Pancreas (tissue), 10 donors: ENCODE results near the gene NR2F6. TPM values are rescaled to one million over a fixed set of nuclear protein-coding genes. Genes with fewer than 3 reads are reported as not detected.

Experiments
- ATAC-seq, 4 donors: fragments of 200-7000 bp; cut with Tn5 transposase; one replicate each; pipeline versions ENCODE4 v1.8.0 to v1.9.1; 2020; ENCODE audit warnings: mild to moderate bottlenecking in 4 of 4, moderate library complexity in 4 of 4
- DNase-seq, 6 donors: peaks; one replicate each; pipeline ENCODE4 v3.0.0-alpha.2; 2020
- FAIRE-seq: peaks from 2 replicates; lab custom pipeline; 2012; peaks lifted over from hg19 to GRCh38; lab: Jason Lieb, UNC
- H3K27ac ChIP-seq, 4 donors: fragments of 200-600 bp; sonication (generic); 1 replicate in 3 of 4; 2 replicates in 1 of 4; pipeline versions ENCODE4 v1.5.0 to v1.8.0; 2020
- H3K27me3 ChIP-seq, 4 donors: fragments of 200-600 bp; one replicate each; pipeline ENCODE4 v1.8.0; 2021
- H3K36me3 ChIP-seq, 3 donors: fragments of 200-600 bp; sonication (generic) in 1 of 3; one replicate each; pipeline versions ENCODE4 v1.5.0 to v1.8.0; 2020 to 2021
- H3K4me1 ChIP-seq, 3 donors: fragments of 200-600 bp; one replicate each; pipeline ENCODE4 v1.8.0; 2021
- H3K4me3 ChIP-seq, 4 donors: fragments of 200-600 bp; sonication (generic) in 2 of 4; one replicate each; pipeline versions ENCODE4 v1.5.0 to v1.8.0; 2020 to 2021
- H3K9me3 ChIP-seq, 4 donors: fragments of 200-600 bp; one replicate each; pipeline ENCODE4 v1.8.0; 2021
- CTCF ChIP-seq, 4 donors: fragments of 200-600 bp; sonication (generic) in 3 of 4; IDR thresholded peaks; one replicate each; pipeline versions ENCODE4 v1.5.0 to v1.8.0; 2021; ENCODE audit warnings: antibody characterized with exemption in 4 of 4
- WGBS, 2 donors: extraction: QIAGEN DNeasy Blood & Tissue Kit; methylation state at CpG; one replicate each; pipeline ENCODE4 v1.1.7; 2013; 5-methylcytosine and 5-hydroxymethylcytosine counted together
- intact Hi-C, 3 donors: fragments of 100-400 bp; cut with DNase I; formaldehyde crosslinking; loops; one replicate each; pipeline versions ENCODE4 v1.11.1 to v1.14.2; 2022
- polyA plus RNA-seq, 2 donors: library from polyadenylated mRNA; stranded (reverse); fragments of 200-250 nt; gene quantifications; one replicate each; pipeline ENCODE4 v1.2.3, GENCODE V29; 2013
- total RNA-seq, 6 donors: library from RNA; stranded (reverse); fragmentation: NEBNext Ultra II Directional in 4 of 6; extraction: Animal tissue kit (Norgen Biotek cat#: 25700) in 4 of 6; gene quantifications; one replicate each; pipeline versions ENCODE4 v1.2.1 to v1.2.4, GENCODE V29; 2021 to 2023
- donor health status: healthy with polysubstance abuse.
- donor health status: DM: no; HTN: no; CAD: no; lungs with moderate emphysema.
- donor health status: DM: no; HTN: no; CAD: no.
- donor health status: control.
- donor health status: control.
- donor health status: Bipolar disorder and iron deficiency.
- donor health status: DM: yes; HTN: yes; CAD: no.
- donor health status: DM: no; HTN: no; CAD: no.
- donor health status: DM: no; HTN: no; CAD: no.
- donor health status: DM: yes; HTN: yes; CAD: no.

NR2F6 gene
- total and polyA plus RNA-seq, 8 donors, result 21.3 to 51.2 (median 34.6) TPM

- intact Hi-C loops, result no loop called here
- Histone ChIP-seq H3K36me3 (peaks cover 0 to 8% (median 0%) of the 10 kb centered on the region in 3 donors), H3K27me3 (no peaks in the 10 kb centered on the region), H3K4me1 (peaks cover 20 to 25% (median 21%) of the 10 kb centered on the region in 3 donors), H3K4me3 (peak overlapping the region in 1 of 4 donors; percentile 83), H3K27ac (peak overlapping the region in 1 of 4 donors; percentile 83), H3K9me3 (no peaks in the 10 kb centered on the region)
- WGBS, 2 donors, result 44 to 68% methylated on average over 7 to 8 of the region's 8 CpGs
- DNase-seq (no peak), FAIRE-seq (no peak), ATAC-seq (no peak)
- TF ChIP-seq CTCF (IDR thresholded peaks at IDR 0.05), result no peak
These were observed 3.1 kb downstream of the NR2F6 start for GRCh38 chr19:17242431-17243208.

DNA sequence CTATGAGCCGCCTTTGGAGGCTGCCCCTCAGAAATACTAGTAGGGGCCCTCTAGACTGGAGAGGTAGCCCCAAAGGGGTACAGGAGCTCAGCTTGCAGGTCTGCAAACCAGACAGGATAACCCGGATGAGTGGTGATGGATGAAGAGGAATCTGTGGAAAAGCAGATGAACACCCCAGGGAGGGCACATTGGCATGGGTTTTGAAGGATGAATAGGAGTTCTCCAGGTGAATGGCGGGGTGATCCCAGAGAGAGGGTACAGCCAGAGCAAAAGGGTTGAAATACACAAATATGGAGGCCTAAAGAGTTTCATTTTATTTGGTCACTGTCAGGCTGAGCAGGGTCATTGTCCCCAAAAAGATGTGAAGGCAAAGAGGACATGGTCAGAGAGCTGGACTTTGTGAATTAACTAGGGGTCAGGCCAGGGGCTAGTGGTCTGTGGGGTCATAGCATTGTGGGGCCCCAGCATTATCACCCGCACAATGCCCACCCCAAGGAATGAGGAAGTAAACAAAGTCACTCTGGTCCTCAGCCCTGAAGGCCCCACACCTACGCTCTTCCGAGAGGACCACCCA, 4.8 kb downstream of the NR2F6 start:
- peak overlapping the region in 2 of 4 donors; percentile 15 to 37 for H3K27ac ChIP-seq
- no peak for DNase-seq

GRCh38 chr19:17240062-17240752, 5.5 kb downstream of the NR2F6 start:
- H3K27me3 ChIP-seq, result no peaks in the 10 kb centered on the region
- peak overlapping the region in 3 of 4 donors; percentile 8 to 37 (median 15) for H3K27ac ChIP-seq
- FAIRE-seq, result no peak
- peak in 1 of 4 donors; percentile 1 for ATAC-seq
- H3K9me3 ChIP-seq, result no peaks in the 10 kb centered on the region
- H3K4me3 ChIP-seq, result no peak overlapping the region
- DNase-seq, result peak in 1 of 6 donors; percentile 26
- no peak for TF ChIP-seq CTCF (IDR thresholded peaks at IDR 0.05)
- WGBS, 2 donors, result 37 to 38% methylated on average over 24 of the region's 24 CpGs
- H3K36me3 ChIP-seq, result peaks cover 0 to 8% (median 0%) of the 10 kb centered on the region in 3 donors
- intact Hi-C loops, result no loop called here
- H3K4me1 ChIP-seq, result peaks cover 9 to 24% (median 14%) of the 10 kb centered on the region in 3 donors

More for the DNA sequence above, 4.8 kb downstream of the NR2F6 start:
- Histone ChIP-seq H3K4me1 (peaks cover 9 to 21% (median 14%) of the 10 kb centered on the region in 3 donors), H3K36me3 (peaks cover 0 to 8% (median 0%) of the 10 kb centered on the region in 3 donors), H3K9me3 (no peaks in the 10 kb centered on the region), H3K4me3 (no peak overlapping the region), H3K27me3 (no peaks in the 10 kb centered on the region)
- ATAC-seq, result no peak
- TF ChIP-seq CTCF (IDR thresholded peaks at IDR 0.05), result no peak
- FAIRE-seq, result no peak
- intact Hi-C loops, result no loop called here
- 95 to 96% methylated on average over 6 of the region's 6 CpGs for WGBS, 2 donors

- Histone ChIP-seq H3K27ac (no peak overlapping the region), H3K36me3 (peaks cover 0 to 9% (median 0%) of the 10 kb centered on the region in 3 donors), H3K4me3 (no peak overlapping the region), H3K9me3 (no peaks in the 10 kb centered on the region), H3K4me1 (peaks cover 9 to 26% (median 11%) of the 10 kb centered on the region in 3 donors), H3K27me3 (no peaks in the 10 kb centered on the region)
- no peak for DNase-seq
- ATAC-seq, result no peak
- 88 to 94% methylated on average over 13 of the region's 13 CpGs for WGBS, 2 donors
- intact Hi-C loops, result no loop called here
- no peak for TF ChIP-seq CTCF (IDR thresholded peaks at IDR 0.05)
- no peak for FAIRE-seq
These were observed 7.7 kb downstream of the NR2F6 start for GRCh38 chr19:17237747-17238706.
